IMR-90 (cell line): ENCODE measurements around the gene ARFIP2. TPM values are rescaled to one million over a fixed set of nuclear protein-coding genes. Genes with fewer than 3 reads are reported as not detected.

Experiments
- ATAC-seq: fragments of 200-7000 bp; cut with Tn5 transposase; 2 replicates; pipeline ENCODE4 v1.9.1; 2020; ENCODE audit warnings: low read depth, mild to moderate bottlenecking, moderate library complexity
- BruUV-seq: library from RNA; stranded (reverse); fragments of 400-500 nt; replicated peaks from 2 replicates; lab custom pipeline; 2021; lab: Mats Ljungman, UMichigan
- CTCF ChIA-PET: fragments of 300-600 bp; formaldehyde crosslinking; extraction: SDS; loops from one replicate; lab custom pipeline; 2021; ENCODE audit warnings: antibody characterized with exemption; lab: Yijun Ruan, JAX
- POLR2A ChIA-PET: fragments of 300-600 bp; sonication (Branson Sonifier 250); formaldehyde crosslinking; loops from one replicate; lab custom pipeline; 2022; ENCODE audit warnings: antibody characterized with exemption; ENCODE audit not compliant: unreplicated experiment; lab: Charles Lee
- DNase-seq: peaks from one replicate; pipeline ENCODE4 v3.0.0; 2013
- H2AFZ ChIP-seq: replicated peaks from 2 replicates; pipeline ENCODE3; 2013; ENCODE audit warnings: low read length, mild to moderate bottlenecking; ENCODE audit not compliant: poor library complexity
- H2AK5ac ChIP-seq: 2 replicates; pipeline ENCODE4 v1.6.1; 2013; ENCODE audit warnings: low read depth, low read length, inconsistent platforms
- H2AK9ac ChIP-seq: replicated peaks from 2 replicates; pipeline ENCODE3; 2013; ENCODE audit warnings: mild to moderate bottlenecking, low read depth, low read length, moderate library complexity; ENCODE audit not compliant: poor library complexity
- H2BK120ac ChIP-seq: 2 replicates; pipeline ENCODE4 v1.6.1; 2013; ENCODE audit warnings: low read depth, low read length, inconsistent platforms
- H2BK15ac ChIP-seq: 3 replicates; pipeline ENCODE4 v1.6.1; 2013; ENCODE audit warnings: low read depth, low read length, inconsistent platforms
- H2BK20ac ChIP-seq: 2 replicates; pipeline ENCODE4 v1.6.1; 2013; ENCODE audit warnings: low read depth, mild to moderate bottlenecking, inconsistent platforms, low read length, moderate library complexity
- H2BK5ac ChIP-seq: 2 replicates; pipeline ENCODE4 v1.6.1; 2013; ENCODE audit warnings: mild to moderate bottlenecking, low read depth, low read length, inconsistent platforms; ENCODE audit not compliant: poor library complexity, severe bottlenecking
- H3K14ac ChIP-seq: replicated peaks from 2 replicates; pipeline ENCODE4 v1.6.1; 2013; ENCODE audit warnings: low read depth, low read length, inconsistent platforms
- H3K18ac ChIP-seq: 2 replicates; pipeline ENCODE4 v1.6.1; 2013; ENCODE audit warnings: low read depth, low read length, control low read depth
- H3K23ac ChIP-seq: 2 replicates; pipeline ENCODE4 v1.6.1; 2013; ENCODE audit warnings: low read depth, low read length, inconsistent platforms
- H3K27ac ChIP-seq: 2 replicates; pipeline ENCODE4 v1.5.1; 2013; ENCODE audit warnings: mild to moderate bottlenecking, control low read depth, low read length; ENCODE audit not compliant: insufficient read depth
- H3K27me3 ChIP-seq: 2 replicates; pipeline ENCODE4 v1.6.1; 2013; ENCODE audit warnings: low read length; ENCODE audit not compliant: control insufficient read depth, insufficient read depth
- H3K36me3 ChIP-seq: 2 replicates; pipeline ENCODE4 v1.6.1; 2013; ENCODE audit warnings: low read length, mixed read lengths; ENCODE audit not compliant: control insufficient read depth, insufficient read depth
- H3K4ac ChIP-seq: 2 replicates; pipeline ENCODE4 v1.6.1; 2013; ENCODE audit warnings: low read depth, low read length, inconsistent platforms
- H3K4me1 ChIP-seq: 2 replicates; pipeline ENCODE4 v1.6.1; 2013; ENCODE audit warnings: low read length, mixed read lengths; ENCODE audit not compliant: control insufficient read depth, insufficient read depth
- H3K4me2 ChIP-seq: 2 replicates; pipeline ENCODE4 v1.6.1; 2013; ENCODE audit warnings: low read depth, mild to moderate bottlenecking, control low read depth, low read length, moderate library complexity
- H3K4me3 ChIP-seq: 2 replicates; pipeline ENCODE4 v1.5.1; 2013; ENCODE audit warnings: low read depth, mild to moderate bottlenecking, control low read depth, low read length, moderate library complexity; ENCODE audit not compliant: insufficient read depth
- H3K56ac ChIP-seq: 2 replicates; pipeline ENCODE4 v1.6.1; 2013; ENCODE audit warnings: low read length, inconsistent platforms; ENCODE audit not compliant: insufficient read depth; ENCODE audit errors: extremely low read depth
- H3K79me1 ChIP-seq, 2 experiments: 2 replicates each; pipeline ENCODE4 v1.6.1; 2013; ENCODE audit warnings: low read length in 2 of 2, inconsistent platforms in 1 of 2, low read depth in 1 of 2
- H3K9ac ChIP-seq: 2 replicates; pipeline ENCODE4 v1.6.1; 2013; ENCODE audit warnings: low read depth, low read length, control low read depth
- H3K9me1 ChIP-seq: 2 replicates; pipeline ENCODE4 v1.6.1; 2013; ENCODE audit warnings: low read length, inconsistent platforms; ENCODE audit not compliant: insufficient read depth
- H3K9me3 ChIP-seq: 2 replicates; pipeline ENCODE4 v1.6.1; 2013; ENCODE audit warnings: low read length; ENCODE audit not compliant: control insufficient read depth, insufficient read depth
- H4K20me1 ChIP-seq: 2 replicates; pipeline ENCODE4 v1.6.1; 2013; ENCODE audit warnings: low read length, inconsistent platforms; ENCODE audit not compliant: insufficient read depth
- H4K5ac ChIP-seq: 2 replicates; pipeline ENCODE4 v1.6.1; 2013; ENCODE audit warnings: mild to moderate bottlenecking, low read depth, low read length, control low read depth
- H4K8ac ChIP-seq, 2 experiments: 2 replicates each; pipeline ENCODE4 v1.6.1; 2013; ENCODE audit warnings: low read depth in 2 of 2, low read length in 2 of 2, control low read depth in 1 of 2, inconsistent platforms in 1 of 2
- H4K91ac ChIP-seq: 2 replicates; pipeline ENCODE4 v1.6.1; 2013; ENCODE audit warnings: low read depth, low read length, inconsistent platforms; ENCODE audit not compliant: insufficient read depth
- BHLHE40 ChIP-seq: fragments of 150-350 bp; IDR thresholded peaks from 2 replicates; pipeline ENCODE4 v1.6.1; 2016; ENCODE audit warnings: mild to moderate bottlenecking, low read depth, low read length
- CEBPB ChIP-seq: IDR thresholded peaks from 2 replicates; pipeline ENCODE4 v1.6.1; 2012; ENCODE audit warnings: low read depth, low read length, improper control_type of control experiment
- CHD1 ChIP-seq: IDR thresholded peaks from 2 replicates; pipeline ENCODE4 v1.6.1; 2012; ENCODE audit warnings: low read depth, low read length, improper control_type of control experiment
- CTCF ChIP-seq: conservative IDR thresholded peaks from 2 replicates; pipeline ENCODE4 v1.5.1; 2012; ENCODE audit warnings: mild to moderate bottlenecking, low read depth, low read length, improper control_type of control experiment
- ELK1 ChIP-seq: fragments of 150-350 bp; IDR thresholded peaks from 2 replicates; pipeline ENCODE4 v1.6.1; 2016; ENCODE audit warnings: low read depth, mild to moderate bottlenecking, low read length, moderate library complexity, borderline replicate concordance
- FOS ChIP-seq: fragments of 150-350 bp; IDR thresholded peaks from 2 replicates; pipeline ENCODE4 v1.6.1; 2016; ENCODE audit warnings: low read depth, low read length
- MAFK ChIP-seq: IDR thresholded peaks from 2 replicates; pipeline ENCODE4 v1.6.1; 2012; ENCODE audit warnings: low read depth, low read length, improper control_type of control experiment
- MAZ ChIP-seq: IDR thresholded peaks from 2 replicates; pipeline ENCODE4 v1.6.1; 2012; ENCODE audit warnings: low read depth, mild to moderate bottlenecking, low read length, improper control_type of control experiment, moderate library complexity, borderline replicate concordance
- MXI1 ChIP-seq: IDR thresholded peaks from 2 replicates; pipeline ENCODE4 v1.6.1; 2012; ENCODE audit warnings: low read depth, mild to moderate bottlenecking, low read length, moderate library complexity, borderline replicate concordance
- NFE2L2 ChIP-seq: fragments of 150-350 bp; IDR thresholded peaks from 2 replicates; pipeline ENCODE4 v1.6.1; 2016; ENCODE audit warnings: low read depth, mild to moderate bottlenecking, low read length
- POLR2A ChIP-seq: IDR thresholded peaks from 2 replicates; pipeline ENCODE4 v1.6.1; 2012; ENCODE audit warnings: mild to moderate bottlenecking, low read depth, low read length
- RAD21 ChIP-seq: IDR thresholded peaks from 2 replicates; pipeline ENCODE4 v1.6.1; 2012; ENCODE audit warnings: low read length, improper control_type of control experiment
- RCOR1 ChIP-seq: IDR thresholded peaks from 2 replicates; pipeline ENCODE4 v1.6.1; 2012; ENCODE audit warnings: mild to moderate bottlenecking, low read length, improper control_type of control experiment; ENCODE audit not compliant: insufficient replicate concordance
- RFX5 ChIP-seq: IDR thresholded peaks from 2 replicates; pipeline ENCODE4 v1.8.0; 2012; ENCODE audit warnings: low read depth, mild to moderate bottlenecking, low read length, moderate library complexity
- SMC3 ChIP-seq: fragments of 150-350 bp; IDR thresholded peaks from 2 replicates; pipeline ENCODE4 v1.6.1; 2016; ENCODE audit warnings: low read depth, mild to moderate bottlenecking, antibody characterized with exemption, low read length, moderate library complexity
- USF2 ChIP-seq: fragments of 150-350 bp; IDR thresholded peaks from 2 replicates; pipeline ENCODE4 v1.6.1; 2017; ENCODE audit warnings: mild to moderate bottlenecking, antibody characterized with exemption, low read length, low read depth
- WGBS, 2 experiments: methylation state at CpG; one replicate each; pipeline versions ENCODE4 v1.1.5 to v1.1.7; 2013; ENCODE audit warnings: missing lambda C conversion rate in 2 of 2; ENCODE audit not compliant: insufficient read length in 1 of 2; ENCODE audit errors: extremely low coverage in 2 of 2; 5-methylcytosine and 5-hydroxymethylcytosine counted together
- dilution Hi-C: fragments of 300-500 bp; cut with HindIII; formaldehyde crosslinking; loops from one replicate; pipeline ENCODE4 v1.14.3; 2018; ENCODE audit warnings: low sequenced_read_pairs; ENCODE audit not compliant: unreplicated experiment
- in situ Hi-C: fragments of 300-500 bp; cut with MboI; formaldehyde crosslinking; loops from 3 replicates; pipeline ENCODE4 v1.14.3; 2019; ENCODE audit warnings: low sequenced_read_pairs, inconsistent platforms, mixed read lengths
- intact Hi-C: fragments of 100-400 bp; cut with micrococcal nuclease; formaldehyde crosslinking; loops from 2 replicates; pipeline ENCODE4 v1.10.0; 2022
- polyA plus RNA-seq, 3 experiments: library from polyadenylated mRNA; depleted of rRNA; stranded (reverse); fragments of >200 nt; gene quantifications; 2 replicates each; pipeline ENCODE4 v1.2.3, GENCODE V29; 2012; ENCODE audit warnings: low replicate concordance in 1 of 3
- total RNA-seq: library from RNA; depleted of rRNA; stranded (reverse); fragments of >200 nt; gene quantifications from 2 replicates; pipeline ENCODE4 v1.2.3, GENCODE V29; 2012

Gene ARFIP2
- total and polyA plus RNA-seq, 2 of the 4 experiments (the other 2 are of a cell fraction) = 84.4 to 93.9 TPM

DNA sequence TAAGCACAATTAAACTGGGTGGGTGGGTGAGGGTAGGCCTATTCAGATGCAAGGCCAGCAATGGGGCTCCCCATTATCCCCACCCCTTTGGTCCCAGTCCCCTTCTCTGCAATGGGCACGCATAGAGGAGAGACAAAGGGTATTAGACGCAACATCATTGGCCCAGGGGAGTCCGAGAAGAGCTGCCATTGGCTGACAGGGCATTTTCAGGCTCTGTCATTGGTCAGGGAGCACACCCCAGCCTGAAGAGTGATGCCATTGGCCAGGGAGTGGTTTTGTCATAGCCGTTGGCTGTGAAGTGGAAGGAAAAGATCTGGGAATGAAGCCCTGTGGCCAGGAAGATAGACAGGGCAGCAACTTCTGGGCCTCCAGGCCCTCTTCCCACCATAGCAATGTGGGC lies 4.6 kb downstream of the ARFIP2 start:
- 96% methylated on average over 3 of the region's 4 CpGs; no CpG with 5 or more reads in 1 of the 2 experiments for whole genome bisulfite sequencing, 2 experiments
- peaks cover 10% of the 10 kb centered on the region for H3K4me1 ChIP-seq
- no peak overlapping the region for H4K8ac ChIP-seq
- no peak overlapping the region for H3K27ac ChIP-seq
- H4K5ac ChIP-seq = no peak overlapping the region
- H2AK9ac ChIP-seq = no peak overlapping the region
- peaks cover 29% of the 10 kb centered on the region for H3K36me3 ChIP-seq
- no peak overlapping the region for H3K23ac ChIP-seq
- H3K9ac ChIP-seq = no peak overlapping the region
- H3K4ac ChIP-seq = no peak overlapping the region
- H3K9me3 ChIP-seq = no peaks in the 10 kb centered on the region
- dilution Hi-C loops = no loop called here
- DNase-seq (no peak), ATAC-seq (no peak)
- H3K14ac ChIP-seq = no peak overlapping the region
- no TSS peak for BruUV-seq
- CTCF ChIA-PET = no interaction called here
- H4K91ac ChIP-seq = no peak overlapping the region
- TF ChIP-seq NFE2L2 (no peak), CEBPB (no peak), RCOR1 (no peak), CTCF (no peak), ELK1 (no peak), USF2 (no peak), BHLHE40 (no peak), CHD1 (no peak), SMC3 (no peak), POLR2A (no peak), RAD21 (no peak), MAFK (no peak), MXI1 (no peak), FOS (no peak), RFX5 (no peak), MAZ (no peak)
- in situ Hi-C loops = no loop called here
- intact Hi-C loops = no loop called here
- H2BK5ac ChIP-seq = no peak overlapping the region
- H3K4me2 ChIP-seq = no peak overlapping the region
- H3K27me3 ChIP-seq = no peaks in the 10 kb centered on the region
- H2BK15ac ChIP-seq = no peak overlapping the region
- H2AK5ac ChIP-seq = no peak overlapping the region
- peaks cover 13% of the 10 kb centered on the region for H3K9me1 ChIP-seq
- no peak overlapping the region for H3K56ac ChIP-seq
- no peak overlapping the region for H3K4me3 ChIP-seq
- H3K79me1 ChIP-seq = peaks cover 35 to 69% of the 10 kb centered on the region in 2 experiments; a peak in 3 of 4 replicates
- H2BK120ac ChIP-seq = no peak overlapping the region
- POLR2A ChIA-PET = no interaction called here
- H4K20me1 ChIP-seq = peaks cover 2% of the 10 kb centered on the region; the same call in 1 of the 2 replicates
- H2AFZ ChIP-seq = no peak overlapping the region
- no peak overlapping the region for H2BK20ac ChIP-seq
- H3K18ac ChIP-seq = no peak overlapping the region
